GM10266 (cell line): Measurements from ENCODE around the gene ZBTB7A.

Source experiments
- DNase-seq: peaks from one replicate; pipeline ENCODE4 v3.0.0; 2012; ENCODE audit errors: extremely low spot score
- TF ChIP-seq, protein P1 (sequence below): IDR thresholded peaks from 2 replicates; pipeline ENCODE4 v1.5.1; 2012; ENCODE audit warnings: mild to moderate bottlenecking, low read depth; ENCODE audit not compliant: control insufficient read depth, insufficient read depth; ENCODE audit errors: missing control alignments

The ZBTB7A gene

DNA sequence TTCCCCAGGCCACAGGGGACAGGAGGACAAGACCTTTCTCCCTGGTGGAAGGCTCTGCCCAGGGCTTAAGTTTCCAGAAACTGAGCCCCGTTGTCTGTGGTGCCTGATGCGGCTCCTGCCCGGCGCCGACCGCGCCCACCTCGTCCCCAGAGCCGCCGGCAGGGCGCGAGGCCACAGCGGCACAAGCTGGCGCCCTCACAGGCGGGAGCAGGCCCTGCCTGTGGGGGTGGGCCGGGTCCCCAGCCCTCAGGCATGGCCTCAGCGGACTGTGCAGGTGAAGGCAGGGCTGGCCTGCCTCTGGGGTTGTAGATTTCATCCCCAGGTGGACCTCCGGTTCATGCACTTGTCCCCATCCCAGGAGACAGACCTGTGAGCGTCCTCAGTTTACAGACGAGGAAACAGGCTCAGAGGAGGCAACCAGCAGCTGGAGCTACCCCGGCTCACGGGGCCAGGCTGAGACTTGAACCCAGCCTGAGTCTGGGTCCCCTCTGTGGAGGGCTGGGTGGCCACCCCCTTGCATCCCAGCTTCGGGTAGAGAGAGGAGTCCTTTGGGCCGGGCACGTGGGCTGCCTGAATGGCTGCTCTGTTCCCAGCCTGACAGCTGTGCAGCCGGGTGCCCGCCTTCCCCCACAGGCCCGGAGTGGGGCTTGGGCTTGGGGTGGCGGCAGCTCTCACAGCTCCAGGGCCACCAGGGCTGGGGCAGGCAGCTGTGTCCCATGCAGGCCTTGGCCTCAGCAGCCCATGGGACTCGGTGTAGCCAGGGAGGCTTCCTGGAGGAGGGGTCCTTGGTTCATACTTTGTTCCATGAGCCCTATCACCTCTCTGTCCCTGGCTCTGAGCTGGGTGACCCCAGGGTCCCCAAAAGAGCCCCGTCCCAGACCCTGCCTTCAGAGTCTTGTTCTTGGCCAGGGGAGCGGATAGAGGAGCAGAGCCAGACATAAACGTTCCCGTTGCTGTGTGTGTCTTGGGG is 32.4 kb downstream of the ZBTB7A start:
- TF ChIP-seq, protein P1, sequence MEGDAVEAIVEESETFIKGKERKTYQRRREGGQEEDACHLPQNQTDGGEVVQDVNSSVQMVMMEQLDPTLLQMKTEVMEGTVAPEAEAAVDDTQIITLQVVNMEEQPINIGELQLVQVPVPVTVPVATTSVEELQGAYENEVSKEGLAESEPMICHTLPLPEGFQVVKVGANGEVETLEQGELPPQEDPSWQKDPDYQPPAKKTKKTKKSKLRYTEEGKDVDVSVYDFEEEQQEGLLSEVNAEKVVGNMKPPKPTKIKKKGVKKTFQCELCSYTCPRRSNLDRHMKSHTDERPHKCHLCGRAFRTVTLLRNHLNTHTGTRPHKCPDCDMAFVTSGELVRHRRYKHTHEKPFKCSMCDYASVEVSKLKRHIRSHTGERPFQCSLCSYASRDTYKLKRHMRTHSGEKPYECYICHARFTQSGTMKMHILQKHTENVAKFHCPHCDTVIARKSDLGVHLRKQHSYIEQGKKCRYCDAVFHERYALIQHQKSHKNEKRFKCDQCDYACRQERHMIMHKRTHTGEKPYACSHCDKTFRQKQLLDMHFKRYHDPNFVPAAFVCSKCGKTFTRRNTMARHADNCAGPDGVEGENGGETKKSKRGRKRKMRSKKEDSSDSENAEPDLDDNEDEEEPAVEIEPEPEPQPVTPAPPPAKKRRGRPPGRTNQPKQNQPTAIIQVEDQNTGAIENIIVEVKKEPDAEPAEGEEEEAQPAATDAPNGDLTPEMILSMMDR: no peak
- DNase-seq: no peak

DNA sequence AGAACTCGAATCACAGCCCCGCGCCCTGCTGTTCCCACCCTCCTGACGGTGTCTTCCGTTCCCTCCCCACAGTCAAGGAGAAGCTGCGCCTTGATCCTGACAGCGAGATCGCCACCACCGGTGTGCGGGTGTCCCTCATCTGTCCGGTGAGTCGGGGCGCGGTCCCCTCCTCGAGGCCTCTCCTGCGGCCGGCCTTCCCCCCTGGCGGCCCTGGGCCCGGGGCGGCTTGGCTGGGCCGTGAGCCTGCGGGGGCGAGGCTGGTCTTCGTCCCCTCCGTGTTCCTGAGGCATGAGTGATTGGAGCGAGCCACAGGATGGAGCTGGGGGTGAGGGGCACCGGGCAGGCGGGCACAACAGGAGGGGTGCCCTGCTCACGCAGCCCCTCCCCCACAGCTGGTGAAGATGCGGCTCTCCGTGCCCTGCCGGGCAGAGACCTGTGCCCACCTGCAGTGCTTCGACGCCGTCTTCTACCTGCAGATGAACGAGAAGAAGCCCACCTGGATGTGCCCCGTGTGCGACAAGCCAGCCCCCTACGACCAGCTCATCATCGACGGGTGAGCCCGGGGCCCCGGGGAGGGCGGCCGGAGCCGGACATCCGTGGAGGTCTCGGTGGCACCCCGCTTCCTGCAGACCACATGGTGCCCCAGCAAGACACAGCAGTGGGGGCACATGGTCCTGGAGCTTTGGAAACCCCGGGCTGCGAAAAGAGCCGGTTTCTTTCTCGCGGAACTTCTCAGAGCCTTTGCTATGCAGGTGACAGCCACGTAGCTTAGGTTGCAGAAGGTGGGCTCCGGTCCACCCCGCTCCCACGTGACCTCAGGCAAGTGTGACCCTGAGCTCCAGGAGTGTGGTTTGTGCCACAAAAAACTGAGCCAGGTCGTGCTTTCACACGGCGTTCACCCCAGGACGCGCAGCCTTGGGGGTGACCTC is 33.4 kb downstream of the ZBTB7A start:
- no peak for DNase-seq
- TF ChIP-seq, protein P1: no peak

DNA sequence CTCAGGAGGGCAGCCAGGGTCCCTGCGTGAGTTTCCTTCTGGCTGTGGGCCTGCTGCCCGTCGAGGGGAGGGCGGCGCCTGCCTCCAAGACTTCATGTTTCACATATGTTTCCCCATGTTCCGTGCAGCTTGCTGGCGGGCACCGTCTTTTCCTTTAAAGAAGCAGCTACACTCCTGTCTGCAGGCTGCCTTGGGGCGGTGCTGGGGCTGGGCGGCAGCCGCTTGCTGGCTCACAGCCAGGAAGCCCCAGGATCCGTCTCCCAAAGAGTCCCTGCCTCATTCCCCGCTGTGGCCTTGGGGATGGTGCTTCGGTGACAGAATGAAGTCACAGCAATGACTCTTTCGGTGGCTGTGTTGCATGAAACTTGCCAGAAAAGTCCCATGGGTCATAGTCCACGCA is 34.3 kb downstream of the ZBTB7A start:
- TF ChIP-seq, protein P1: no peak
- no peak for DNase-seq

DNA sequence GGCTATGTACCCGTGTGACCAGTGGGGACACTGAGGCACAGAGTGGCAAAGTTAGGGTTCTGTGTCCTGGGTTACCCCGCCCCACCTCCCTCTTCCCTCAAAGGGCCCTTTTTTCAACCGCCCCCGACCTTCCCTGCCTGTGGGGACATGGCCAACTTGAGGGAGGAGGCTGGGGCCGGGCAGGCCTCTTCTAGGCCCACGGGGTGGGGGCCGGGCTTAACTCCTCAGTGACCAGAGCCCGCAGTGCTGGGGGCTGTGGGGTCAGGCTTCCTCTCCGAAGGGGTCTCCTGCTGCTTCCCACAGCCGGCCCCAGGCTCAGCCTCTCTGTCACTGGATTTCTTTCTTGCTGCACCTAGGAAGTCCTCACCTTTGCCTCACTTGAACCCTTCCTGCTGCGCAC is 35.3 kb downstream of the ZBTB7A start:
- DNase-seq: no peak
- TF ChIP-seq, protein P1: no peak

DNA sequence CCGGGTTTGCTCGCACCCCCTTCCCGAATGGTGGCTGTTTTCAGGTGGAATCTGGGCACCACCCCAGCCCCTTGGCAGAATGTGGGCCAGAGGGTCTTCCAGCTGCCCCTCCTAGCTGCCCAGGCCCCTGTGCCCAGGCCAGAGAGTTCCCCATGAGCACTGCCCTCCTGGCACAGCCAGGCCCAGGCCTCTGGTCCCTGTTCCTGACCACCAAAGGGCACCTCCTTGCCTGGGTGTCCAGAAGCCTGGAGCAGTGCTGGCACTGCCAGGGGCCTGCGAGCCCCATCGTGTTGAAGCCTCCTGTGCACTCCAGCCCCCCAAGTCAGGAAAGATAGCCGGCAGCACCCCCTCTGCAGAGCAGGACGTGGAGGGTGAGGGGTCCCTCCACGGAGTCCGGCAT is 35.7 kb downstream of the ZBTB7A start:
- TF ChIP-seq, protein P1: no peak
- DNase-seq: no peak

DNA sequence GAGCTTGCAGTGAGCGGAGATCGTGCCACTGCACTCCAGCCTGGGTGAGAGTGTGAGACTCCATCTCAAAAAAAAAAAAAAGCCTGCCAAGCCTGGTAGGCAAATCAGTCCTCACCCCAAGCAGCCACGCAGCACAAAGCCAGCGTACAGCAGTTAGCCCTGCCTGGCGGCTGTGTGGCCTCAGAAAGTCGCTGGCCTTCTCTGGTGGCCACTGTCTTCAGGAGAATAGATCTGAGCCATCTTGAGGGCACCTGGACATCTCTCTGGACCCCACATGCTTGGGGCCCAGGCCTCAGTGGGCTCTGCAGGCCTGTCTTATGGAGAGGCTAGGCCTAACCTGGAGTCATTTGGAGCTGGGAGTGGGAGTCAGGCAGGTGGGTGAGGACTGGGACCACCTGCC is 36.1 kb downstream of the ZBTB7A start:
- TF ChIP-seq, protein P1: no peak

More for the DNA sequence above, 36.1 kb downstream of the ZBTB7A start:
- DNase-seq: no peak
